MG63 (cell line): ENCODE data around the gene RAP1A. TPM values are rescaled to one million over a fixed set of nuclear protein-coding genes. Genes with fewer than 3 reads are reported as not detected.
"Not testable (repeated sequence)": the region's sequence is repeated elsewhere in the genome, so short reads cannot be mapped to it uniquely, and the experiment has no call there.

Experiments used
- DNase-seq: peaks from one replicate; pipeline ENCODE4 v3.0.0-alpha.2; 2020
- H3K27me3 ChIP-seq: fragments of 250-450 bp; sonication (Bioruptor Pico); 2 replicates; pipeline ENCODE4 v1.5.1; 2020; ENCODE audit warnings: mild to moderate bottlenecking, moderate library complexity
- H3K36me3 ChIP-seq: fragments of 250-450 bp; sonication (Bioruptor Pico); 2 replicates; pipeline ENCODE4 v1.5.1; 2020; ENCODE audit warnings: mild to moderate bottlenecking, moderate library complexity
- H3K4me3 ChIP-seq: fragments of 250-450 bp; sonication (Bioruptor Pico); 2 replicates; pipeline ENCODE4 v1.5.1; 2020; ENCODE audit warnings: mild to moderate bottlenecking, moderate library complexity
- H3K9me3 ChIP-seq: fragments of 250-450 bp; sonication (Bioruptor Pico); 2 replicates; pipeline ENCODE4 v1.5.1; 2020; ENCODE audit warnings: mild to moderate bottlenecking, moderate library complexity
- total RNA-seq: library from RNA; depleted of rRNA; stranded (reverse); fragments of >200 nt; shearing (Covaris generic); gene quantifications from 2 replicates; pipeline ENCODE4 v1.2.3, GENCODE V29; 2014; ENCODE audit warnings: low replicate concordance

RAP1A gene
- total RNA-seq, 1 experiment from 2014 or later: 20.6 TPM

- no peaks in the 10 kb centered on the region for H3K27me3 ChIP-seq
- no peak overlapping the region; the same call in 1 of the 2 replicates for H3K4me3 ChIP-seq
- no peaks in the 10 kb centered on the region for H3K36me3 ChIP-seq
- DNase-seq: peak; percentile 21
- H3K9me3 ChIP-seq: no peaks in the 10 kb centered on the region
Measured at GRCh38 chr1:111593403-111594305, 25.9 kb upstream of the RAP1A start.

GRCh38 chr1:111594306-111594693 is 25.3 kb upstream of the RAP1A start:
- Histone ChIP-seq H3K27me3 (no peaks in the 10 kb centered on the region), H3K4me3 (no peak overlapping the region), H3K9me3 (no peaks in the 10 kb centered on the region), H3K36me3 (no peaks in the 10 kb centered on the region)
- no peak for DNase-seq

GRCh38 chr1:111595807-111596206 is 23.8 kb upstream of the RAP1A start:
- H3K9me3 ChIP-seq: no peaks in the 10 kb centered on the region
- no peaks in the 10 kb centered on the region for H3K27me3 ChIP-seq
- H3K36me3 ChIP-seq: no peaks in the 10 kb centered on the region
- no peak for DNase-seq
- H3K4me3 ChIP-seq: no peak overlapping the region

GRCh38 chr1:111596499-111596898 is 23.1 kb upstream of the RAP1A start:
- DNase-seq: no peak
- no peaks in the 10 kb centered on the region for H3K9me3 ChIP-seq
- H3K27me3 ChIP-seq: no peaks in the 10 kb centered on the region
- H3K36me3 ChIP-seq: no peaks in the 10 kb centered on the region
- no peak overlapping the region for H3K4me3 ChIP-seq

- H3K9me3 ChIP-seq: no peaks in the 10 kb centered on the region
- H3K36me3 ChIP-seq: no peaks in the 10 kb centered on the region
- no peak for DNase-seq
- no peak overlapping the region for H3K4me3 ChIP-seq
- no peaks in the 10 kb centered on the region; the same call in 1 of the 2 replicates for H3K27me3 ChIP-seq
Measured at GRCh38 chr1:111597426-111597825, 22.2 kb upstream of the RAP1A start.

- no peak for DNase-seq
- no peak overlapping the region for H3K4me3 ChIP-seq
- H3K9me3 ChIP-seq: no peaks in the 10 kb centered on the region
- no peaks in the 10 kb centered on the region; the same call in 1 of the 2 replicates for H3K27me3 ChIP-seq
- no peaks in the 10 kb centered on the region for H3K36me3 ChIP-seq
Measured at GRCh38 chr1:111598544-111598943, 21.0 kb upstream of the RAP1A start.

GRCh38 chr1:111599781-111600693 is 19.6 kb upstream of the RAP1A start:
- no peak for DNase-seq
- Histone ChIP-seq H3K36me3 (no peaks in the 10 kb centered on the region), H3K27me3 (no peaks in the 10 kb centered on the region; the same call in 1 of the 2 replicates), H3K4me3 (no peak overlapping the region), H3K9me3 (no peaks in the 10 kb centered on the region)

GRCh38 chr1:111600886-111601386 is 18.7 kb upstream of the RAP1A start:
- Histone ChIP-seq H3K36me3 (no peaks in the 10 kb centered on the region), H3K4me3 (no peak overlapping the region), H3K27me3 (no peaks in the 10 kb centered on the region; the same call in 1 of the 2 replicates), H3K9me3 (no peaks in the 10 kb centered on the region)
- DNase-seq: no peak

GRCh38 chr1:111602302-111602701 is 17.3 kb upstream of the RAP1A start:
- no peak for DNase-seq
- H3K36me3 ChIP-seq: no peaks in the 10 kb centered on the region
- no peaks in the 10 kb centered on the region; the same call in 1 of the 2 replicates for H3K27me3 ChIP-seq
- no peaks in the 10 kb centered on the region for H3K9me3 ChIP-seq
- H3K4me3 ChIP-seq: no peak overlapping the region

GRCh38 chr1:111602974-111603373 is 16.6 kb upstream of the RAP1A start:
- no peak for DNase-seq
- H3K9me3 ChIP-seq: no peaks in the 10 kb centered on the region
- no peaks in the 10 kb centered on the region; the same call in 1 of the 2 replicates for H3K27me3 ChIP-seq

GRCh38 chr1:111603979-111604378 is 15.6 kb upstream of the RAP1A start:
- Histone ChIP-seq H3K27me3 (no peaks in the 10 kb centered on the region; the same call in 1 of the 2 replicates), H3K36me3 (no peaks in the 10 kb centered on the region), H3K4me3 (no peak overlapping the region), H3K9me3 (no peaks in the 10 kb centered on the region)
- no peak for DNase-seq

More at GRCh38 chr1:111602974-111603373, 16.6 kb upstream of the RAP1A start:
- no peaks in the 10 kb centered on the region for H3K36me3 ChIP-seq
- H3K4me3 ChIP-seq: no peak overlapping the region

GRCh38 chr1:111604931-111605330 is 14.7 kb upstream of the RAP1A start:
- Histone ChIP-seq H3K36me3 (no peaks in the 10 kb centered on the region), H3K27me3 (no peaks in the 10 kb centered on the region; the same call in 1 of the 2 replicates), H3K9me3 (no peaks in the 10 kb centered on the region), H3K4me3 (no peak overlapping the region)
- DNase-seq: peak; percentile 69

GRCh38 chr1:111605576-111605975 is 14.0 kb upstream of the RAP1A start:
- no peak overlapping the region for H3K4me3 ChIP-seq
- DNase-seq: peak; percentile 66
- H3K27me3 ChIP-seq: no peaks in the 10 kb centered on the region; the same call in 1 of the 2 replicates

GRCh38 chr1:111606457-111607215 is 13.0 kb upstream of the RAP1A start:
- not testable (repeated sequence) for H3K4me3 ChIP-seq, H3K36me3 ChIP-seq, H3K9me3 ChIP-seq, H3K27me3 ChIP-seq
- DNase-seq: peak; percentile 51

More at GRCh38 chr1:111605576-111605975, 14.0 kb upstream of the RAP1A start:
- no peaks in the 10 kb centered on the region for H3K9me3 ChIP-seq
- no peaks in the 10 kb centered on the region for H3K36me3 ChIP-seq

GRCh38 chr1:111608528-111608927 is 11.1 kb upstream of the RAP1A start:
- H3K4me3 ChIP-seq, H3K36me3 ChIP-seq, H3K27me3 ChIP-seq, H3K9me3 ChIP-seq: not testable (repeated sequence)
- DNase-seq: peak; percentile 36

- H3K4me3 ChIP-seq: no peak overlapping the region
- no peaks in the 10 kb centered on the region for H3K9me3 ChIP-seq
- DNase-seq: peak; percentile 71
- H3K36me3 ChIP-seq: no peaks in the 10 kb centered on the region
- no peaks in the 10 kb centered on the region for H3K27me3 ChIP-seq
Measured at GRCh38 chr1:111611986-111612385, 7.6 kb upstream of the RAP1A start.
